Adrenal gland (tissue), 12 donors: ENCODE data around the gene PEX3. TPM values are rescaled to one million over a fixed set of nuclear protein-coding genes. Genes with fewer than 3 reads are reported as not detected.

Experiments used
- DNase-seq, 7 donors: peaks; one replicate each; pipeline ENCODE4 v3.0.0-alpha.2; 2019 to 2020
- H3K27ac ChIP-seq, 5 donors: fragments of 200-600 bp; sonication (generic) in 4 of 5; 1 replicate in 3 of 5; 2 replicates in 2 of 5; pipeline versions ENCODE4 v1.5.1 to v1.8.0; 2016 to 2020; ENCODE audit warnings: mild to moderate bottlenecking in 1 of 5
- H3K27me3 ChIP-seq: fragments of 200-600 bp; 2 replicates; pipeline ENCODE4 v1.8.0; 2021
- H3K36me3 ChIP-seq, 2 donors: fragments of 200-600 bp; replicated peaks in 1 of 2; 1 replicate in 1 of 2; 2 replicates in 1 of 2; pipeline versions ENCODE4 v1.5.1 to v1.8.0; 2018 to 2022
- H3K4me1 ChIP-seq, 2 donors: fragments of 200-600 bp; replicated peaks in 1 of 2; 1 replicate in 1 of 2; 2 replicates in 1 of 2; pipeline versions ENCODE4 v1.5.1 to v1.8.0; 2018 to 2021
- H3K4me3 ChIP-seq, 4 donors: fragments of 200-600 bp; sonication (generic) in 3 of 4; one replicate each; pipeline ENCODE4 v1.5.1; 2016 to 2018
- H3K9me3 ChIP-seq, 3 donors: fragments of 200-600 bp; sonication (generic) in 1 of 3; replicated peaks in 1 of 3; 1 replicate in 2 of 3; 2 replicates in 1 of 3; pipeline versions ENCODE4 v1.5.1 to v1.8.0; 2016 to 2021
- POLR2A ChIP-seq, 2 donors: fragments of 450-650 bp; IDR thresholded peaks; one replicate each; pipeline ENCODE4 v1.6.1; 2017; ENCODE audit warnings: antibody characterized with exemption in 2 of 2, mild to moderate bottlenecking in 2 of 2, moderate library complexity in 1 of 2
- WGBS, 4 donors: extraction: QIAGEN DNeasy Blood & Tissue Kit in 2 of 4; methylation state at CpG; one replicate each; pipeline versions ENCODE4 v1.1.5 to v1.1.7; 2013 to 2017; 5-methylcytosine and 5-hydroxymethylcytosine counted together
- intact Hi-C, 2 donors: fragments of 100-400 bp; cut with DNase I; formaldehyde crosslinking; loops; one replicate each; pipeline versions ENCODE4 v1.14.1 to v1.15.0; 2022 to 2023
- polyA plus RNA-seq, 3 donors: library from polyadenylated mRNA; stranded (reverse); fragments of 200-250 nt in 2 of 3; fragments of 350-450 nt in 1 of 3; fragmentation: Illumina TruSeq in 1 of 3; extraction: RNeasy Lipid Tissue Mini Kit (QIAGEN cat#74804) in 1 of 3; gene quantifications; one replicate each; pipeline ENCODE4 v1.2.3, GENCODE V29; 2013 to 2014
- total RNA-seq, 9 donors: library from RNA; depleted of rRNA in 4 of 9; stranded (reverse); fragments of >200 nt in 4 of 9; fragments of 120-200 nt in 1 of 9; fragmentation: NEBNext Ultra II Directional in 1 of 9; extraction: Animal tissue kit (Norgen Biotek cat#: 25700) in 1 of 9; gene quantifications; one replicate each; pipeline versions ENCODE4 v1.1.0 to v1.2.4, GENCODE V29; 2013 to 2023
- TF ChIP-seq, protein P1 (sequence below), 6 experiments: fragments of 450-650 bp in 4 of 6; fragments of 200-600 bp in 2 of 6; sonication (generic) in 1 of 6; IDR thresholded peaks; 1 replicate in 5 of 6; 2 replicates in 1 of 6; pipeline versions ENCODE4 v1.5.1 to v1.8.0; 2016 to 2021; ENCODE audit warnings: antibody characterized with exemption in 6 of 6, mild to moderate bottlenecking in 2 of 6, moderate library complexity in 1 of 6
- donor health status: healthy with polysubstance abuse.
- donor health status: Bipolar disorder and iron deficiency.
- donor health status: DM: yes; HTN: yes; CAD: no.
- donor health status: DM: no; HTN: no; CAD: no.
- donor health status: DM: no; HTN: no; CAD: no.
- donor health status: DM: yes; HTN: yes; CAD: no.

PEX3 gene
- total and polyA plus RNA-seq, 12 donors = 16.3 to 165 (median 54.2) TPM

DNA sequence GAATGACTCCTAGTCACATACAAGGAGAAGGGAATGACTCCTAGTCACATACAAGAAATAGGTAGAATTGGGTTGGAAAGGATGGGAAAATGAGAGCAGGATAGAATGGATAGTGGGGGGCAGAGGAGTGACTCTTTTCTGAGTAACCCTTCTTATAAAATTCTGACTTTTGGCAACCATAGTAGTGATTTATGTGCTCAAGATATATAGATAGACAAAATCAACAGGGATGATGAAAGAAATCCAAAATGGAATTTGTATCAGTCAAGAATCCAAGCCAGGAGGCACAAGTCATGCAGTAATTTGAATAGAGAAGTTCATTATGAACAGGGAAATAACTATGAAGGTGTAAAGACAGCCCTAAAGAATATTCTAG, 41.8 kb upstream of the PEX3 start:
- no peak for DNase-seq
- Histone ChIP-seq H3K4me3 (no peak overlapping the region), H3K36me3 (no peaks in the 10 kb centered on the region), H3K4me1 (no peaks in the 10 kb centered on the region), H3K27me3 (no peaks in the 10 kb centered on the region), H3K9me3 (no peaks in the 10 kb centered on the region), H3K27ac (no peak overlapping the region)
- TF ChIP-seq POLR2A (IDR thresholded peaks at IDR 0.05) = no peak
- TF ChIP-seq, protein P1, sequence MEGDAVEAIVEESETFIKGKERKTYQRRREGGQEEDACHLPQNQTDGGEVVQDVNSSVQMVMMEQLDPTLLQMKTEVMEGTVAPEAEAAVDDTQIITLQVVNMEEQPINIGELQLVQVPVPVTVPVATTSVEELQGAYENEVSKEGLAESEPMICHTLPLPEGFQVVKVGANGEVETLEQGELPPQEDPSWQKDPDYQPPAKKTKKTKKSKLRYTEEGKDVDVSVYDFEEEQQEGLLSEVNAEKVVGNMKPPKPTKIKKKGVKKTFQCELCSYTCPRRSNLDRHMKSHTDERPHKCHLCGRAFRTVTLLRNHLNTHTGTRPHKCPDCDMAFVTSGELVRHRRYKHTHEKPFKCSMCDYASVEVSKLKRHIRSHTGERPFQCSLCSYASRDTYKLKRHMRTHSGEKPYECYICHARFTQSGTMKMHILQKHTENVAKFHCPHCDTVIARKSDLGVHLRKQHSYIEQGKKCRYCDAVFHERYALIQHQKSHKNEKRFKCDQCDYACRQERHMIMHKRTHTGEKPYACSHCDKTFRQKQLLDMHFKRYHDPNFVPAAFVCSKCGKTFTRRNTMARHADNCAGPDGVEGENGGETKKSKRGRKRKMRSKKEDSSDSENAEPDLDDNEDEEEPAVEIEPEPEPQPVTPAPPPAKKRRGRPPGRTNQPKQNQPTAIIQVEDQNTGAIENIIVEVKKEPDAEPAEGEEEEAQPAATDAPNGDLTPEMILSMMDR (IDR thresholded peaks at IDR 0.05) = no peak
- intact Hi-C loops = no loop called here

DNA sequence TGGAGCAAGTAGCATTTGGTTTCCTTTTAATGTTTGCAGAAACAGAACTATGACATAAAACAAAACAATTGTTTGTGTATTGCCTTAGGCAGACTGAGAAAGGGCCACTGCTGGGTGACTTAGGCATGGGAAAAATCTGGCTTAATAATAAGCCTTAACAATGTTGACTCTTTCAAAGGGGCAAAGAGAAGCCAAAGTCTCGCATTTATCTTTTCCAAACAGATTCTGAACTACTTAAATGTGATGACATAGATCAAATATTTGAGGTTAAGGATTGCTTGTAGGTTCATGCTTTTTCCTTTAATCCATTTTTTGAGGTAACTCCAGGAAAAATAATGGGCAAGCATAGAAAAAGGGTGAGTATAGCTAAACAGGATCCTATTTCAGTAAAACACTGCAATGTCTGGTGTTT, 39.7 kb upstream of the PEX3 start:
- no peaks in the 10 kb centered on the region for H3K27me3 ChIP-seq
- intact Hi-C loops = no loop called here
- H3K4me1 ChIP-seq = no peaks in the 10 kb centered on the region
- TF ChIP-seq POLR2A (IDR thresholded peaks at IDR 0.05) = no peak
- 68 to 83% (median 76%) methylated on average over 1 of the region's 1 CpG for WGBS, 4 donors
- DNase-seq = no peak
- no peaks in the 10 kb centered on the region for H3K36me3 ChIP-seq
- no peaks in the 10 kb centered on the region for H3K9me3 ChIP-seq
- H3K4me3 ChIP-seq = no peak overlapping the region
- H3K27ac ChIP-seq = no peak overlapping the region

DNA sequence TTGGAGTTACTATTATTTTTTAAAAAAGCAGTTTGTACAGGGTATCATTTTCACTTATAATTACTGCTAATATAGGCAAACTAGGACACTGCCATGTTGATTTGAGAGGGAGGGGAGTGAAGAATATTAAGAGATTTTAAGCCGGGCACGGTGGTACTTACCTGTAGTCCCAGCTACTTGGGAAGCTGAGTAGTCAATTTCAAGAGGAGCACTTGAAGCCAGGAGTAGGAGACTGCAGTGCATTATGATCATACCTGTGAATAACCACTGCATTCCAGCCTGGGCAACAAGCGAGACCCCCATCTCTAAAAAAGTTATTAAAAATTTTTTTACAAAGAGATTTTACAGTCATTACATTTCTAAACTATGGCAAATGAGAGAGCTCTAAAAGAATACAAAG, 35.8 kb upstream of the PEX3 start:
- DNase-seq = no peak
- Histone ChIP-seq H3K27ac (no peak overlapping the region), H3K36me3 (no peaks in the 10 kb centered on the region), H3K27me3 (no peaks in the 10 kb centered on the region), H3K9me3 (no peaks in the 10 kb centered on the region), H3K4me1 (no peaks in the 10 kb centered on the region), H3K4me3 (no peak overlapping the region)
- TF ChIP-seq POLR2A (IDR thresholded peaks at IDR 0.05) = no peak
- TF ChIP-seq, protein P1 (IDR thresholded peaks at IDR 0.05) = no peak
- WGBS, 4 donors = 88 to 96% (median 90%) methylated on average over 3 of the region's 3 CpGs
- intact Hi-C loops = no loop called here

DNA sequence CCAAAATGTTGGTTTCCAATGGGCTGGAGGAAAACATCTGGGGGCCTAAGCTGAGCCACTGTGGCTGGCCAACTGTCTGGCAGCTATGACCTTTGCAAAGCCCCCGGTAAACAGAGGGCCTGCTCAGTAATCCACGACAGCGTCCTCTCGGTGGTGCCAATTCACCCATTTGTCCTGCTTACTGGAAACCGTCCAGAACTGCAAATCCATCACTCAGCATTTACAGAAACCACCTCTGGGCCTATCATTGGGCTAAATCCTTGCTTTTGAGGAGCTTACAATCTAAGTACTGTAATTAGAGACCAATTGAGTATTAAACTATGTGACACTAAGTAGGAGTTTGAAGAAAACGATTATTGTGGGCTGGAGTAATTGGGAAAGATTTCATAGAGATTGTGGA, 31.1 kb upstream of the PEX3 start:
- no peak for DNase-seq
- TF ChIP-seq POLR2A (IDR thresholded peaks at IDR 0.05) = no peak
- TF ChIP-seq, protein P1 (IDR thresholded peaks at IDR 0.05) = no peak
- intact Hi-C loops = no loop called here
- WGBS, 4 donors = 84 to 90% (median 85%) methylated on average over 6 of the region's 6 CpGs
- no peak overlapping the region for H3K27ac ChIP-seq
- H3K4me1 ChIP-seq = no peaks in the 10 kb centered on the region
- H3K27me3 ChIP-seq = no peaks in the 10 kb centered on the region
- H3K4me3 ChIP-seq = no peak overlapping the region
- no peaks in the 10 kb centered on the region for H3K9me3 ChIP-seq
- no peaks in the 10 kb centered on the region for H3K36me3 ChIP-seq

DNA sequence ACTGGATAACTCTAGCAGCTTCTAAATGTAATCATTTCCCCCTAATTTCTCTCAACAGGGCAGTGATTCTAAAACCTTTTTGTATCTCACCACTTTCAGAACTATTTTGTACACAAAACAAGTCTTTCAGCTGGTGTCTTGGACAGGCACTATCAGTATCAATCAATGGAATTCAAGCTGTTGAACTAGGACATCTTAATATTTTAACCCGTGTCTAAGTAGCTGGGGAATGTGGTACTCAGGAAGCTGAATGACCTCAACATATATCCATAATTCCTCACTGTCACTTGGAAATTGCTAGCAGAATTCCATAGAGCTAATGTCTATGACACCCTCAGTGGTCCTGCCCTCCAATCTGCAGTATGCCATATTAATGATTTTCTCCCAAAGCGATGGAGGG, 24.6 kb upstream of the PEX3 start:
- H3K4me3 ChIP-seq = no peak overlapping the region
- no peaks in the 10 kb centered on the region for H3K36me3 ChIP-seq
- no peak overlapping the region for H3K27ac ChIP-seq
- no peaks in the 10 kb centered on the region for H3K4me1 ChIP-seq
- intact Hi-C loops = loop anchor here (5.0 to 10.0 kb wide), 2 partner anchors 731 to 734 kb away; no protein-coding TSS in a partner anchor
- no peaks in the 10 kb centered on the region for H3K27me3 ChIP-seq
- no peaks in the 10 kb centered on the region for H3K9me3 ChIP-seq
- DNase-seq = no peak
- 78 to 83% (median 81%) methylated on average over 2 of the region's 2 CpGs for WGBS, 4 donors
- TF ChIP-seq, protein P1 (IDR thresholded peaks at IDR 0.05) = no peak
- no peak for TF ChIP-seq POLR2A (IDR thresholded peaks at IDR 0.05)
